Kidney capillary endothelial cell (primary cell): ENCODE measurements around the gene ESR1.
"Not testable (repeated sequence)": the region's sequence is repeated elsewhere in the genome, so short reads cannot be mapped to it uniquely, and the experiment has no call there.

Source experiments
- DNase-seq: peaks from one replicate; pipeline ENCODE4 v3.0.0-alpha.2; 2018; ENCODE audit warnings: low spot score

Gene ESR1

DNA sequence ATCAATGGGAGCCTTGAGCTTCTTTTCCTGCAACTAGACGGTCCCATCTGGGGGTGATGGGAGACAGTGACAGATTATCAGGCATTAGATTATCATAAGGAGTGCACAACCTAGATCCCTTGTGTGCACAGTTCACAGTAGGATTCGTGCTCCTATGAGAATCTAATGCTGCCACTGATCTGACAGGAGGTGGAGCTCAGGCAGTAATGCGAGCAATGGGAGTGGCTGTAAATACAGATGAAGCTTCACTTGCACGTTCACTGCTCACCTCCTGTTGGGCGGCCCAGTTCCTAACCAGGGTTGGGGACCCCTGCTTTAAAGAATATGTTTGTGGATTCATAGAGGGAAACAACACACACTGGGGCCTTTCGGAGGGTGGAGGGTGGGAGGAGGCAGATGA, 180.7 kb downstream of the ESR1 start:
- DNase-seq: not testable (repeated sequence)

DNA sequence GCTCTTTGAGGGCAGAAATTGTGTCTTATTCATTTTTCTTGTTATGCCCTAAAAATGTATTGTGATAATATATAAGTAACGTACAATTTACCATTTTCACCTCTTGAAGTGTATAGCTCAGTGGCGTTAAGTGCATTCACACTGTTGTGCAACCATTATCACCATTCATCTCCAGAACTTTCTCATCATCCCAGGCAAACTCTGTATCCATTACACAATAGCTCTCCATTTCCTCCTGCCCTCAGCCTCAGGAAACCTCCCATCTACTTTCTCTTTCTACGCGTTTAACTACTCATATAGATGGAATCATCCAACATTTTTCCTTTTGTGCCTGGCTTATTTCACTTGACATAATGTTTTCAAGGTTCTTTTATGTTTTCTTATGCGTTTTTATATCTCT, 184.6 kb downstream of the ESR1 start:
- no peak for DNase-seq

DNA sequence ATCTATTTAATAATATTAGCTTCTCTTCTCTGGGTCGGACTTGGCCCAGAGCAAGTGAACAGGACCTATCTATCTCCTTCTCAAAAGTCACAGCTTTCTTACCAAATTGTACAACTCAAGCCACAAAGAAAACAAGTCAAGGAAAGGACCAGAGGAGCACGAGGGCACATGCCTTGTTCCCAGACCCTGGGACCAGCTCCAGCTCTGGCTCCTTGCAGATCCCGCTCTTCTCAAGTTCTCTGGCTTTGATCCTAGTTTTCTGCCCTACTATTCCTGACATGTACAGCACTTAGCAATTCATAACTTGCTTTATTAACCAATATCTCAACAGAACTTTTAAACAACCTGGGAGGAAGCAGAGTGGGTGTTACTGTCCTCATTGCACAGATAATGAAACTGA, 185.9 kb downstream of the ESR1 start:
- no peak for DNase-seq

DNA sequence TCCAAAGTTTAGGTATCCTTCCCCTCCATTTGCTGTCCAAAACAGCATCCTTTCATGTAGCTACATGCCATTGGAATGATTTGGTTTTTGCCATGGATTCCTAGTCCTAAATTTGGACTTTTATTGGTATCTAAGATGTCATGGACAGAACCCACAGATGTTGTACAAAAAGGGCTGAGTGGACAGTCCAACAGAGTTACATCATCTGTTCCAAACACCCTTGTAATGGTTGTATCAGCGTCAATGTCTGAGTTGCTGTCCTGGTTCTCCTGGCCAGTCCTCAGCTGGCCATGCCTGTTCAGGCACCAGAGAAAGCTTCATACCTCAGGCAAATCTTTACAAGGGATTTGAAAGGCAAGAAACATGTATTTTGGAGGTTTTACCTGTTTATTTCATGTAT, 191.3 kb downstream of the ESR1 start:
- DNase-seq: no peak

DNA sequence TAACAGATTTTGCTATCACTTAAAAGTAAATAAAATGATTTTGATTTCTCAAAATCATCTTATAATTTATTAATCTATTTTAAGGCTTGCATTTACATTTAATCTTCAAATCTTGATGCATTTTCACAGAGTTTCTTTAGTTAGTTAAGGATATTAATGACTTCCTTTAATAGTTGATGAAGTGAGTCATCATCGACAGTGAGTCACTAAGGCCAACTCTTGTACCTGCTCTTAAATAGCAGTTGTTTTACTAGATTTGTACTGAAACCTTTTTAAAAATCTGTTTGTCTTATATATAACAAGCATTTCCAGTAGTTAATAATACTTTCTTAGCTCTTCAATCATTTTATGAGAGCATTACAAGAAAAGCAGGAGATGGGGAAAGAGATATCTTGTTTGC, 191.7 kb downstream of the ESR1 start:
- peak; percentile 7 for DNase-seq

DNA sequence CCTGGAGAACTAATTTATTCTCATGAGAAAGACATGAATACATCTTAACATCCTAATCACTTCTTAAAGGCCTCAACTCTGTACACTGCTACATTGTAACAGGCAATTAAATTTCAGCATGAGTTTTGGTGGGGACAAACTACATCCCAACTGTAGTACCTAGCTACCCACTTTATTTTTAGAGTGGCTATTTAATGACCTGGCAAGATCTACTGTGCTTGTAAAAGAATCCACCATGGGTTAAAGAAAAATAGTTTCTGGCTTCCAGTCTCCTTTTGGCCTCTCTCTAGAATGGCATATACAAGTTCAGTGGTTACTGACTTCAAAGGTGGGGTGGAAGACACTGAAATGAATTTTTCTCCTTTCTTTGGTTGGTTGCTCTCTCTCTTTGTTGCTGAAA, 193.9 kb downstream of the ESR1 start:
- DNase-seq: no peak

DNA sequence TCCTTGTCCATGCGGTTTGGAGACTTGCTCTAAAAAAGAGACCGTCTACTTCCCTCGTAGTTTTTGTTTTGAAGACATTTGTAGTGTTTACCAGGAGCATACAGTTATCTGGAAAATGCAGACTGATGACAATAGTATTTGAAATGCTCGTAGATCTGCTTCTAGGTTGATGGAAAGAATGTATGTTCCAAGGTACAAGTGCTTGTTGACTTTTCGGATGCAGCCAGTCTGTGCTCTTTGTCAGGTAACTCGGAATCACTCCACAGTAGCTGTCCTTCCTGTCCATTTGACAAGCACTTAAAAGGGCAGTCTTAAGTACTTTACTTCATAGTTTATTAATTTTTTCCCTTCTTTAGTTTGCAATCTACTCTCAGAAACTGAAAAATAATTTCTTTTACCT, 194.8 kb downstream of the ESR1 start:
- no peak for DNase-seq

DNA sequence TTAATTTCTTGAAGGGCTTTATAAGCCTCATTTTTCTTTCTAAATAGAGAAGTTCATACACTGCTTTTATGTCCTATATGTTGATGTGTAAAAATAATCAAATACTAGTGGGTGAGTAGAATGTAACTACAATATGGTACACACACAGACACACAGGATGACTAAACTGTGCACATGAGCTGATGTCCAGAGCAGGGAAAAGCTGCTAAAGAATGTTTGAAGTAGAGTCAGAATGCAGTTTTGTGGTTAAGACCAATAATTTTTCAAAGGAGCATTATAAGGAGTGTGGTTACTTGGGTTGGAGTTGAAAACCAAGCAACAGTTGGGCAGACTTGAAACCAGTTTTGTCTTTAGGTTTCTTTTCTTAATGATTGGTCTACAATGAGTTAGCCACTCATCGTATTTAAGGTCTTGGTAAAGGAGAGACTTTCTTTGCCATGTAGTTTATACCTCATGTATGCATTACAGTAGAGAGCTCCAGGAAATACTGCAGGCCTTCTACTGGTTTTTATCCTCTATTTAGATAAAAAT, 196.6 kb downstream of the ESR1 start:
- no peak for DNase-seq

DNA sequence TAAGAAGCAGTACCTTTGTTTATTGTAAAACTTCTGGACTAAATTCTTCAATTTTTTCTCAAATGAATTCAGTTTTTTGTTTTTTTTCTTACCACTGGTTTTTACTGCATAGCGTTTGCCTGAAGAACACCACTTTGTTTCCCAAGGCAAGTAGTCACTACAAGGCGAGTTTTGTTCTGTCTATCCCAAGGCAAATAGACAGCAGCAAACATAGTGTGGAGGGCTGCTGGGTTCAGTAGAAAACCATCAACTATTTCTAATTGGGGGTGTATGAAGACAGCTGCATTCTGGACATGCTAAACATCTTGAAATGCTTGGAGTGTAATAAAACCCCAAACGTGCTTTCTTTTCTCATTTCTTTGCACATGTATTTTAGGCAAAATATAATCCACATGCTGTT, 197.4 kb downstream of the ESR1 start:
- no peak for DNase-seq

DNA sequence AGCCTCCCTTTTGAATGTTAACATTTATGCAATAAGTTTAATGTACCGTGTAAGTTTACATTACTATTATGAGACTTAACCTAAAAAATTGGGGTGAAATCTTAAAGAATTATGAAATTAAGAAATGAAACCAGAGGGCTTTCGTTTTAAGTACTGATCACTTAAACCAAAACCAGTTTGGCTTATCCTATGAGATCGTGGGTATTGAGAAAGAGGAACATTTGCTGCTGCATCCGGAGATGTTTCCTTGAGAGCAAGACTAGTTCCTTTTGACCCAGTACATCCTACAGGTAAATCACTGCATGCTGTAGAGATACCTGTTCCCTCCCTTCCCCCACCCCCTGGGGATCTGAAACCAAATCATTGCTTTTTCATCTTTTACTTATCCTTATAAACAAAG, 201.3 kb downstream of the ESR1 start:
- no peak for DNase-seq

DNA sequence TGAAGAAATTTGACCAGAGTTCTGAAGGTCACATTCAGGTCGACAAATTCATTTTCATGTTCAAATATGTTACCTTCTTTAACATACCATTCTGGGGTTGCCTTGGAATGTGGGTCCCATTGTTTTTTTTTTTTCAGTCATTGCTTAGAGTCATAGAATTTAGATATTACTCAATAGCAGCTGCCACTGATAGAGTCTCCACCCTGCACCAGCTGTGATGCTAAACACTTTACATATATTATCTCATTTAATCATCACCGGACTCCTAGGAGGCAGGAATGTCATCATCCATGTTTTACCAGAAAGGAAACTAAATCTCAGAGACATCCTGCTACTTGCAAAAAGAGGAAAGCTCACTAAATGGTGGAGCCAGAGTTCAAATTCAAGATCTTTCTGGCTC, 204.7 kb downstream of the ESR1 start:
- DNase-seq: no peak

DNA sequence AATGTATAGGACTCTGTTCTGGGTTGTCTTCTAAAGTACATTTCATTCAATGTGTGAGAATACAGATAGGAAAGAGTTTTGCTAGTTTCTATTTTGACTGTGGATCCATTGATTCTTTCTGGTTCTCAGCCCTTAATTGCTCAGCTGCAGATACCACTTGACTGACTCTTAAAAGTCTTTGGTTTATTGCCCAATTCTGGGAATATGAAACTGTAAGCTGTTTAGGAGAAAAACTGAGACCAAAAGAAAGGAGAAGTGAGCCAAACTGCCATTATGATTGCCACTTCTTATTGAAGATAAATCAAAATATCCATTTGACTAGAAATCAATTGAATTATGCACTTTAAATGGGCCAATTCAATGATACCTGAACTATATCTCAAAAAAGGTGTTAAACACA, 211.4 kb downstream of the ESR1 start:
- DNase-seq: no peak

DNA sequence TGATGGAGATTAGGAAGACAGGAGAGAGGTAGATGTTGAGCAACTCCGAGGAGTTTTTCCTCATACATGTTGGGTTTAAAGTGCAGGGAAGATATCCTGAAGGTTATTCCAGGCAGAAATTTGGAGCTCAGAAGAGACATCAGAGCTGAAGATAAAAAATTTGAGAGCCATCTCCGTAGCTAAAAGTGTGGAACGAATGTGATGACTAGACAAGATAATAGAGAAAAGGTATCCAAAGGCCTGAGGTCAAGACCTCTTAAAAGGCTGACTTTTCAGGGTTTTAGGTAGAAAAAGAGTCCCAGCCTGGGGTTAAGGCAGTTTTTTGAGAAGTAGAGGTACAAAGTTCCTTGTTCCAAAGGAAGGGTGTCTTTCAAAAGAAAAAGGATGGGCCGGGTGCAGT, 214.8 kb downstream of the ESR1 start:
- no peak for DNase-seq

DNA sequence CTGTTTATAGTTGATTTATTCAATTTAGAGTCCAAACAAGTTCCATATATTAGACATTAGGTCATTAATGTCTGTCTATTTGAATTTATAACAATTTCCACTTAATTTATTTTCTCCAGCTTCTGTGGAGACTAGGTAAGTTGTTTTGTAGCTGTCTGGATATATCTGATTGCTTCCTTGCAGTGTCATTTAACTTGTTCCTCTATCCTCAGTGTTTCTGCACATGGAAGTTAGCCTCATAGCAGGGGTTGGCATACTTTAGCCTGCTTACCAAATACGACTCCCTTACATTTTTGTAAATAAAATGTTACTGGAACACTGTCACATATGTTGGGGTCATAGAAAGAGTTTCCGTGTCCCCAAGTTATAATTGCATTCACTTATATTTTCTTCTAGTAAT, 216.1 kb downstream of the ESR1 start:
- no peak for DNase-seq

DNA sequence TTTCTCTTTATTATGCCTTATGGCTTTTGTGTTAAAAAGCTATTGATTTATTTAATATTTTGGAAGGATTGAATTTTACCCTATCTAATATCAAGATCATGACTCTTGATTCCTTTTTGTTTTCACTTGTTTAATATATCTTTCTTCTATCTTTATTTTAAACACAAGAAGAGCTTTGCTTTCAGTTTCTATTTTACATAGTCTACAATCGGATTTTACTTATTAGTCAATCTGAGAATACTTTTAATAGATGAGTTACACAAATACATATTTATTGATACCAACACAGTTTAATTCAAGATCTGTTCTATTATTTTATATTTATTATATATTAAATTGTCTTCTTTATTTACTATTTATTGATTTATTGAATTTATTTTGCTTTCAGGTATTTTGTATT, 218.8 kb downstream of the ESR1 start:
- no peak for DNase-seq

DNA sequence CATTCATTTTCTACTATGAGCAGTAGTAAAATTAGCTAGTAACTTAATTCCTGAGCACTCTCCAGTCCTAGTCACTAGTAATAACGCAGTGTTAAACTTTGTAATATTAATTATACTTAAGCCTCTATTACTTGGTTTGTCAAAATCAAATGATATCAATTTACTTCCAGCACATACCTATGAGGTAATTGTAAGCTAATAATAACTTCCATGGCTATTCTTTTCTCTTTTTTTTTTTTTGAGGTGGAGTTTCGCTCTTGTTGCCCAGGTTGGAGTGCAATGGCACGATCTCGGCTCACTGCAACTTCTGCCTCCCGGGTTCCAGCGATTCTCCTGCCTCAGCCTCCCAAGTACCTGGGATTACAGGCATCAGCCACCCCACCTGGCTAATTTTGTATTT, 219.3 kb downstream of the ESR1 start:
- not testable (repeated sequence) for DNase-seq

DNA sequence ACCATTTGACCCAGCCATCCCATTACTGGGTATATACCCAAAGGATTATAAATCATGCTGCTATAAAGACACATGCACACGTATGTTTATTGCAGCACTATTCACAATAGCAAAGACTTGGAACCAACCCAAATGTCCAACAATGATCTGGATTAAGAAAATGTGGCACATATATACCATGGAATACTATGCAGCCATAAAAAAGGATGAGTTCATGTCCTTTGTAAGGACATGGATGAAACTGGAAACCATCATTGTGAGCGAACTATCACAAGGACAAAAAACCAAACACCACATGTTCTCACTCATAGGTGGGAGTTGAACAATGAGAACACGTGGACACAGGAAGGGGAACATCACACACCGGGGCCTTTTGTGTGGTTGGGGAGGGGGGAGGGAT, 226.3 kb downstream of the ESR1 start:
- not testable (repeated sequence) for DNase-seq

DNA sequence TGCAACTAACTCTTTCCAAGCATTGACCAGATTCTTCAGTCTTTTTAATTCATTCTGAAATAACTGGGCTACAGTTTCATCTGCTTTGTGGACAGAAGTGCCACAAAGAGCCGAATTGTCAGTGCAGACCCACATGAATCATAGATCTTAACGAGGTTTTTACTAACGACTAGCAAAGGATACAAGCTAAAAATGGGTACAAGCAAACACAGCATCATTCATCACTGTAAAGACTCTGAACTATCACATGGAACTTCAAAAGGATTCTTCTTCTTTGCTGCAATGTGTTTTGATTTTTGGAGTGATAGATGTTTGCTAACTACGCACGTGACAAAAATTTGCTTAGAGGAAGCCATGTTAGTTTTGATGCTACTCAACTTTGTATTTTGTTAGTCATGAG, 227.1 kb downstream of the ESR1 start:
- DNase-seq: no peak

DNA sequence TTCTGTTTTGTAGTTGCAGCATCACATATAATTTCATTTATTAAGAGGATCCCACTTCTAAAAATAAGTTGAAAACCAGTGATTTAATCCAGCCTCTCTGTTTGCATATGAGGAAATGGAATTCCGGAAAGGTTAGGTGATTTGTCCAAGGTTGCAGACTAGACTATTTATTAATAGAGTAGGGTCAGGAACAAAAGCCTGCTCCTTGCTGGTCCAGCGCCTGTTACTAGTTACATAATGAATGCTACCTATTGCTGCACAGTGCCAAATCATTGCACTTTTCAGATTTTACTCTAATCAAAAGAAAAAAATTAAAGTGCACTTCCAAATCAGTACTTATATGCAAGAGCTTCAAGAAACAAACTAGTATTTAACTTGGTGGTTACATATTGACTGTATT, 238.6 kb downstream of the ESR1 start:
- DNase-seq: no peak

DNA sequence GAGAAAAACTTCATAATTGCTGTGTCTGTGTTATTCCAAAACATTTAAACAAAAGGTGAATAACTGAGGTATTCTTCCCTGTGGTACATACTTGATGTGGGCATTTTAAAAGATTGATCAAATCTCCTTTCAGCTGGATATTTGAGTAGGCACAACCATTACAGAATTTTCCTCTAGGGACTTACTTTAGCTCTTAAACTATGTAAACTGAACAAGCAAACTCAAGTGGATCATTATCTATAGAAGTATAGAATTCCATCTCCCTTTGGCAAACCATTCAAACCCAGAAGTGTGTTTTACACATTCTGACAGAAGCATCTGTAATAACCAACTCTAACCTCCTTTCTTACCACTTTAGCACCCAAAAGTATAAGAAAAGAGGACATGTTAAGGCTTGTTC, 241.4 kb downstream of the ESR1 start:
- DNase-seq: no peak

DNA sequence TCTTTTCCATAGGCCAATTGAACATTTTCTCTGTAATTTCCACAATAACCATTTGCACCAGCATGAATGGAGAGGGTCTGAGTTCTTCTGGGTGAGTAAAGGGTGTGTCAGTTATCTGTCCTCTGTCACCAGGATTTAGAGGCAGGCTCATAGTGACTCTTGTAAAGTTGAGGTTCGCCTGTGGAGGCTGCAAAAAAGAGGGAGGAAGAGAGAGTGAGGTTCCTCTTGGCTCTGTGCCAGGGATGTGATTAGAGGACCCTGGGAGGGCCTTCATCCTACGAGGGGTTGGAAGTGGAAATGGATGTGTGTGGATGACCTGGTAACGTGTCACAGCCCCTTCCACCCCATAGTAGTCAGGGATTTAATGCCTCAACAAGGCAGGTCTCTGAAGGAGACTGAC, 242.0 kb downstream of the ESR1 start:
- DNase-seq: no peak

DNA sequence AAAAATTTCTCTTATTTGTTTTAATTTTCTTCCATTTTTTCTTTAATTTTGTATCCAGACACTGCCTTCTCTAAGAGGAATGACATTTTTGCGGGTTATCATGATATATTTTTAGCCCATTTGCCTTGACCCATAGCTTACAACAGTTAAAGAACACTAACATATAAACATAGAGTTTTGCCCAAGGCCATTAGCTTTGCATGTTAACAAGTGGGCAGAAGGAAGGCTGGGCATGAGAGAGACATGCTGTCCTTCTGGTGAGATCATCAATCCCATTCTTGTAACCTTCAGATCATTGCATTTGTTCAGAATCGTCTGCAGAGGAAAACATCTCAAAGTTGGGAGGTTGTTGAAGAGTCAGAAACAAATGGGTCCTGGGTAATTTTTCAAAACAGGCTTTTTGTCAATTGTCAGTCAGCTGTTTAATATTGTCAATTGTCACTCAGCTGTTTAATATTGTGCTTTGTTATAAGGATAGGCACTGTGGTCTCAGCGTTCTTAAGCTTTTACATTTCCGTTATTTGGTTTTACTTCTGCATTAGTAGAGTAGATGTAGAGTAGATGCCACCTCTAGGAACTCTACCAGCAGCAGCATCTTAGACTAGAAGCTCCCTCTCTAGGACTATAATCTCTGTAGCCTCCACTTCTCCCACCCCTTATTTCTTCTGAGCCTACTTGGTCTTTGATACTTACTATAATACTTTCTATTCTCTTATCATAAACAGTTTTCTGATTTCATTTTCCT, 243.1 kb downstream of the ESR1 start:
- no peak for DNase-seq

DNA sequence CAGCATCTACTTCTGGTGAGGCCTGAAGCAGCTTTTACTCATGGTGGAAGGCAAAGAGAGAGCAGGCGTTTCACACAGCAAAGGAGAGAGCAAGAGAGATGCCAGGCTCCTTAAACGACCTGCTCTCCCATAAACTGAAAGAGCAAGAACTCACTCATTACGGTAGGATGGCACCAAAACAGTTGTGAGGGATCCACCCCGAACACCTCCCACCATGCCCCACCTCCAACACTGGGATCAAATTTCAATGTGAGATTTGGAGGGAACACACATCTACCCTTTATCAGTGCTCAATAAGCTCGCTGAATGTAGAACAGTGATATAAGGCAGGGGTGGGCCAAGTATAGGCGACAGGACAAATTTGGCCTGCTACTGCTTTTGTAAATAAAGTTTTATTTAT, 244.6 kb downstream of the ESR1 start:
- no peak for DNase-seq

DNA sequence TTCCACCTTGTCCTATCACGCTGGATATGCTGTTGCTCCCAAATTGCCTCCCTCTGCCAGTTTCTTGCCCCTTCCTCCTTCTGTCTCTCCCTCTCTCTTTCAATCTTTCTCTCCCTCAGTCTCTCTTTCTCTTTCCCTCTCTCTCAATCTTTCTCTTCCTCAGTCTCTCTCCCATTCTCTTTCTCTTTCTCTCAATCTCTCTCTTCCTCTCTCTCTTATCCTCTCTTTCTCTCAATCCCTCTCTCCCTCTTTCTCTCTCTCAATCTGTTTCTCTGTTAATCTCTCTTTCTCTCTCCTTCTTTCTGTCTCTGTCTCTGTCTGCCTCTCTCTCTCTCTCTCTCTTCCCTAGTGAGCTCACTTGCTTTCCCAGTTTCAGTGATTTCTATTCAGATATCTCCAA, 245.8 kb downstream of the ESR1 start:
- no peak for DNase-seq
